WTC11 (cell line): ENCODE measurements around the gene PGF. TPM values are rescaled to one million over a fixed set of nuclear protein-coding genes. Genes with fewer than 3 reads are reported as not detected.

Experiments
- ATAC-seq: fragments of 200-7000 bp; cut with Tn5 transposase; 2 replicates; pipeline ENCODE4 v1.10.0; 2021; ENCODE audit warnings: mild to moderate bottlenecking, moderate library complexity
- CTCF ChIA-PET: fragments of 300-600 bp; sonication (Branson Sonifier 250); formaldehyde crosslinking; loops from one replicate; lab custom pipeline; 2021; ENCODE audit warnings: antibody characterized with exemption; lab: Charles Lee
- POLR2A ChIA-PET: fragments of 350-600 bp; sonication (Branson Sonifier 250); formaldehyde crosslinking; loops from one replicate; lab custom pipeline; 2021; ENCODE audit warnings: antibody characterized with exemption; lab: Charles Lee
- DNase-seq: peaks from one replicate; pipeline ENCODE4 v3.0.0; 2021; ENCODE audit warnings: low spot score
- H3K27ac Mint-ChIP-seq: 2 replicates; pipeline ENCODE4 v1.8.0; 2021; ENCODE audit warnings: mixed read lengths
- H3K27me3 Mint-ChIP-seq: 2 replicates; pipeline ENCODE4 v1.8.0; 2021; ENCODE audit warnings: low read depth, mild to moderate bottlenecking, moderate library complexity, mixed read lengths
- H3K36me3 Mint-ChIP-seq: 2 replicates; pipeline ENCODE4 v1.8.0; 2021; ENCODE audit warnings: mixed read lengths
- H3K4me1 Mint-ChIP-seq: 2 replicates; pipeline ENCODE4 v1.8.0; 2022; ENCODE audit warnings: mixed read lengths
- H3K4me3 Mint-ChIP-seq: 2 replicates; pipeline ENCODE4 v1.8.0; 2021; ENCODE audit warnings: mild to moderate bottlenecking, moderate library complexity, mixed read lengths
- H3K9me3 Mint-ChIP-seq: 2 replicates; pipeline ENCODE4 v1.8.0; 2021; ENCODE audit warnings: mixed read lengths
- AFF4 ChIP-seq: sonication (generic); formaldehyde crosslinking; IDR thresholded peaks from 2 replicates; pipeline ENCODE4 v1.8.1; 2023; ENCODE audit warnings: mild to moderate bottlenecking, missing genetic modification reagents, borderline replicate concordance
- ATF2 ChIP-seq: sonication (generic); formaldehyde crosslinking; IDR thresholded peaks from 2 replicates; pipeline ENCODE4 v1.8.1; 2022; ENCODE audit warnings: low read depth, missing genetic modification reagents, borderline replicate concordance
- CREB1 ChIP-seq: sonication (generic); formaldehyde crosslinking; IDR thresholded peaks from 2 replicates; pipeline ENCODE4 v1.8.0; 2023; ENCODE audit warnings: mild to moderate bottlenecking, missing genetic modification reagents
- CTCF ChIP-seq: fragments of 200-600 bp; IDR thresholded peaks from 2 replicates; pipeline ENCODE4 v1.8.0; 2022; ENCODE audit warnings: antibody characterized with exemption
- EMX1 ChIP-seq: fragments of 250-450 bp; sonication (Bioruptor Pico); IDR thresholded peaks from 2 replicates; pipeline ENCODE4 v1.8.0; 2021; ENCODE audit warnings: mild to moderate bottlenecking
- ERG ChIP-seq: fragments of 250-450 bp; sonication (Bioruptor Pico); IDR thresholded peaks from 2 replicates; pipeline ENCODE4 v1.8.0; 2021; ENCODE audit warnings: mild to moderate bottlenecking
- GABPB1 ChIP-seq: sonication (generic); formaldehyde crosslinking; IDR thresholded peaks from 2 replicates; pipeline ENCODE4 v1.8.1; 2023; ENCODE audit warnings: mild to moderate bottlenecking, missing genetic modification reagents
- HMGXB4 ChIP-seq: sonication (generic); formaldehyde crosslinking; IDR thresholded peaks from 2 replicates; pipeline ENCODE4 v1.8.1; 2023; ENCODE audit warnings: mild to moderate bottlenecking, moderate library complexity, missing genetic modification reagents
- IRF1 ChIP-seq: sonication (generic); formaldehyde crosslinking; IDR thresholded peaks from 2 replicates; pipeline ENCODE4 v1.8.0; 2023; ENCODE audit warnings: missing genetic modification reagents
- JAZF1 ChIP-seq: fragments of 250-450 bp; sonication (Bioruptor Pico); IDR thresholded peaks from 2 replicates; pipeline ENCODE4 v1.9.0; 2021; ENCODE audit warnings: moderate library complexity, mild to moderate bottlenecking, inconsistent platforms
- MXD4 ChIP-seq: fragments of 250-450 bp; sonication (Bioruptor Pico); IDR thresholded peaks from 2 replicates; pipeline ENCODE4 v1.8.0; 2021; ENCODE audit warnings: mild to moderate bottlenecking, moderate library complexity, borderline replicate concordance
- NFATC4 ChIP-seq: fragments of 250-450 bp; sonication (Bioruptor Pico); IDR thresholded peaks from 2 replicates; pipeline ENCODE4 v1.9.0; 2021; ENCODE audit warnings: mild to moderate bottlenecking
- NFE2L1 ChIP-seq: sonication (generic); formaldehyde crosslinking; IDR thresholded peaks from 2 replicates; pipeline ENCODE4 v1.8.1; 2023; ENCODE audit warnings: missing genetic modification reagents
- NFYB ChIP-seq: sonication (generic); formaldehyde crosslinking; conservative IDR thresholded peaks from 2 replicates; pipeline ENCODE4 v1.8.0; 2022; ENCODE audit warnings: low read depth, missing genetic modification reagents
- NR1H2 ChIP-seq: sonication (generic); formaldehyde crosslinking; IDR thresholded peaks from 2 replicates; pipeline ENCODE4 v1.9.0; 2021; ENCODE audit warnings: mild to moderate bottlenecking, moderate library complexity, missing genetic modification reagents
- NR3C1 ChIP-seq: sonication (generic); formaldehyde crosslinking; conservative IDR thresholded peaks from 2 replicates; pipeline ENCODE4 v1.8.1; 2023; ENCODE audit warnings: low read depth, mild to moderate bottlenecking, missing genetic modification reagents
- OVOL2 ChIP-seq: fragments of 250-450 bp; sonication (Bioruptor Pico); IDR thresholded peaks from 2 replicates; pipeline ENCODE4 v1.9.0; 2021; ENCODE audit warnings: mild to moderate bottlenecking, borderline replicate concordance
- PREB ChIP-seq: sonication (generic); formaldehyde crosslinking; IDR thresholded peaks from 2 replicates; pipeline ENCODE4 v1.8.1; 2022; ENCODE audit warnings: mild to moderate bottlenecking, missing genetic modification reagents, moderate library complexity, borderline replicate concordance
- STAT6 ChIP-seq: sonication (generic); formaldehyde crosslinking; conservative IDR thresholded peaks from 2 replicates; pipeline ENCODE4 v1.8.1; 2023; ENCODE audit warnings: mild to moderate bottlenecking, low read depth, missing genetic modification reagents, moderate library complexity
- ZNF263 ChIP-seq: sonication (generic); formaldehyde crosslinking; IDR thresholded peaks from 2 replicates; pipeline ENCODE4 v1.8.1; 2022; ENCODE audit warnings: low read depth, mild to moderate bottlenecking, moderate library complexity, missing genetic modification reagents
- total RNA-seq: library from RNA; stranded (reverse); gene quantifications from 3 replicates; pipeline ENCODE4 v1.2.3, GENCODE V29; 2021

PGF gene
- total RNA-seq, 1 experiment from 2014 or later, result 6.7 TPM

- TF ChIP-seq AFF4 (CRISPR knock-in tag) (no peak), PREB (CRISPR knock-in tag) (no peak), GABPB1 (CRISPR knock-in tag) (no peak), IRF1 (no peak), EMX1 (no peak), OVOL2 (CRISPR knock-in tag) (no peak), NR1H2 (CRISPR knock-in tag) (no peak), MXD4 (no peak)
- TF ChIP-seq, all 79 proteins: peak for 0
Measured at GRCh38 chr14:74924061-74924460, 31.3 kb downstream of the PGF start (continued).

- ChIA-PET POLR2A (interaction anchor here (0.7 to 1.5 kb wide), 6 partner anchors 12 to 147 kb away, joined by 3 to 5 read pairs (median 3); partner anchors contain the start of genes PGF and ZC2HC1C), CTCF (interaction anchor here (0.9 to 4.8 kb wide), 22 partner anchors 12 to 350 kb away, joined by 3 to 62 read pairs (median 4); partner anchors contain the start of genes ACYP1, EIF2B2, LTBP2 and PGF)
- peak; percentile 98 for ATAC-seq
- peaks cover 3% of the 10 kb centered on the region; the same call in 1 of the 2 replicates for H3K27me3 Mint-ChIP-seq
- H3K4me1 Mint-ChIP-seq, result 0 out of 2 replicates have a peak, but pooled peaks cover 3% of the 10 kb centered on the region
- no peaks in the 10 kb centered on the region for H3K36me3 Mint-ChIP-seq
- no peak within 1 kb of the TSS for H3K27ac Mint-ChIP-seq
- peak; percentile 89 for DNase-seq
- H3K4me3 Mint-ChIP-seq, result peak within 1 kb of the TSS; percentile 87
- H3K9me3 Mint-ChIP-seq, result no peaks in the 10 kb centered on the region
- no peak for TF ChIP-seq CTCF
- TF ChIP-seq ERG, result no peak
- no peak for TF ChIP-seq STAT6 (CRISPR knock-in tag)
- no peak for TF ChIP-seq NR3C1 (CRISPR knock-in tag)
- TF ChIP-seq JAZF1 (CRISPR knock-in tag), result no peak
- TF ChIP-seq HMGXB4 (CRISPR knock-in tag), result peak; percentile 51; the same call in 1 of the 2 replicates
- TF ChIP-seq ATF2 (CRISPR knock-in tag), result no peak
- no peak for TF ChIP-seq NFATC4
- TF ChIP-seq CREB1 (CRISPR knock-in tag), result no peak
- no peak for TF ChIP-seq NFE2L1 (CRISPR knock-in tag)
- TF ChIP-seq NFYB (CRISPR knock-in tag), result peak; percentile 64
- no peak for TF ChIP-seq ZNF263 (CRISPR knock-in tag)
Measured at GRCh38 chr14:74922752-74923401, 32.5 kb downstream of the PGF start, which contains the start of gene RPS6KL1. Gene RPS6KL1 (minus strand): TSS chr14:74923260. CDS start chr14:74921541, 1,719 bp downstream.
